Fibroblast of lung (primary cell): ENCODE measurements around the gene DIS3L2. TPM values are rescaled to one million over a fixed set of nuclear protein-coding genes. Genes with fewer than 3 reads are reported as not detected.

Experiments
- DNase-seq, 2 donors: peaks; one replicate each; pipeline versions ENCODE4 v3.0.0 to v3.0.0-alpha.2; 2010; ENCODE audit warnings: low read depth in 2 of 2
- H2AFZ ChIP-seq: 2 replicates; pipeline ENCODE4 v1.5.1; 2012; ENCODE audit warnings: low read length, control low read depth, inconsistent platforms
- H3K27ac ChIP-seq: 2 replicates; pipeline ENCODE4 v1.5.1; 2011; ENCODE audit warnings: low read length, control low read depth; ENCODE audit not compliant: insufficient read depth
- H3K27me3 ChIP-seq: 2 replicates; pipeline ENCODE4 v1.5.1; 2011; ENCODE audit warnings: mild to moderate bottlenecking, low read length; ENCODE audit not compliant: control insufficient read depth, insufficient read depth
- H3K36me3 ChIP-seq: 2 replicates; pipeline ENCODE4 v1.5.1; 2011; ENCODE audit warnings: low read length; ENCODE audit not compliant: control insufficient read depth, insufficient read depth
- H3K4me1 ChIP-seq: 2 replicates; pipeline ENCODE4 v1.5.1; 2011; ENCODE audit warnings: low read length; ENCODE audit not compliant: control insufficient read depth, insufficient read depth; ENCODE audit errors: extremely low read depth
- H3K4me2 ChIP-seq: 2 replicates; pipeline ENCODE4 v1.5.1; 2011; ENCODE audit warnings: low read length, control low read depth; ENCODE audit not compliant: insufficient read depth; ENCODE audit errors: extremely low read depth
- H3K4me3 ChIP-seq, 4 experiments: fragments of 200-600 bp in 1 of 4; sonication (generic) in 1 of 4; replicated peaks in 1 of 4; 2 replicates each; pipeline ENCODE4 v1.5.1; 2011 to 2016; ENCODE audit warnings: low read length in 4 of 4, low read depth in 3 of 4, mild to moderate bottlenecking in 3 of 4, control low read depth in 2 of 4, inconsistent platforms in 1 of 4, mixed read lengths in 1 of 4; ENCODE audit not compliant: insufficient read depth in 1 of 4; ENCODE audit errors: control extremely low read depth in 1 of 4
- H3K79me2 ChIP-seq: 2 replicates; pipeline ENCODE4 v1.5.1; 2012; ENCODE audit warnings: mild to moderate bottlenecking, low read length, inconsistent platforms; ENCODE audit not compliant: control insufficient read depth, insufficient read depth
- H3K9ac ChIP-seq: 2 replicates; pipeline ENCODE4 v1.5.1; 2011; ENCODE audit warnings: mild to moderate bottlenecking, low read length, control low read depth; ENCODE audit not compliant: insufficient read depth
- H3K9me3 ChIP-seq: 2 replicates; pipeline ENCODE4 v1.5.1; 2012; ENCODE audit warnings: low read depth, low read length; ENCODE audit not compliant: control insufficient read depth, insufficient read depth
- H4K20me1 ChIP-seq: 2 replicates; pipeline ENCODE4 v1.5.1; 2011; ENCODE audit warnings: low read length; ENCODE audit not compliant: control insufficient read depth, insufficient read depth; ENCODE audit errors: extremely low read depth
- EZH2 ChIP-seq: IDR thresholded peaks from 2 replicates; pipeline ENCODE4 v1.5.1; 2012; ENCODE audit warnings: low read length, control low read depth, mild to moderate bottlenecking; ENCODE audit errors: missing control alignments
- polyA plus RNA-seq, 2 donors: library from polyadenylated mRNA; depleted of rRNA in 1 of 2; stranded (reverse) in 1 of 2; unstranded in 1 of 2; fragments of >200 nt; gene quantifications; 2 replicates each; pipeline ENCODE4 v1.2.1, GENCODE V29; 2011 to 2012; ENCODE audit warnings: missing spikeins in 1 of 2
- total RNA-seq: library from RNA; depleted of rRNA; stranded (reverse); fragments of >200 nt; gene quantifications from 2 replicates; pipeline ENCODE4 v1.2.1, GENCODE V29; 2014
- TF ChIP-seq, protein P1 (sequence below), 2 donors: IDR thresholded peaks in 1 of 2; conservative IDR thresholded peaks in 1 of 2; 1 replicate in 1 of 2; 2 replicates in 1 of 2; pipeline ENCODE4 v1.5.1; 2011 to 2012; ENCODE audit warnings: low read length in 2 of 2, control low read depth in 1 of 2, inconsistent platforms in 1 of 2, low read depth in 1 of 2, mild to moderate bottlenecking in 1 of 2

The DIS3L2 gene
- total and polyA plus RNA-seq, 2 donors (not counting 1 experiment from before 2014, with no cell fraction given): 5.2 to 15.2 TPM

DNA sequence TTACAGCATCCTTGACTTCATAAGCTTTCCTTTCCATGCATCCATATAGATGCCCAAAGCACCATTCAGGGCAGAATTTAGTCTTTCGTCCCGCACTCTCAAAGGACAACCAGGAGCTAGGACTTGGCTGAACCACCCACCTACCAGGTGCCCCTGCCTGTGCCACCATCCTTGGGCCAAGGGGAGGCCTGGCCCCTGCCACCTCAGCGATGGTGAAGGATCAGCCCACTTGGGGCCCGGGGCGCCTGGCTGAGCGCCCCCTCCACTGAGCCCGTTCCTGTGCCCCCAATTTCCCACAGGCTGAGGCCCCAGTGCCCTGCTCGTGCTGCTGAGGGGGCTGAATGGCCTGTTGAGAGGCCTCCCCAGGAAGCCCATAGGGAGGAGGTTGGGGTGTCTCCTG, 383.7 kb downstream of the DIS3L2 start:
- Histone ChIP-seq H2AFZ (no peak overlapping the region), H3K4me3 (no peak overlapping the region), H3K27ac (no peak overlapping the region), H3K4me2 (no peak overlapping the region), H3K79me2 (no peaks in the 10 kb centered on the region), H4K20me1 (no peaks in the 10 kb centered on the region), H3K36me3 (no peaks in the 10 kb centered on the region), H3K4me1 (no peaks in the 10 kb centered on the region), H3K9ac (no peak overlapping the region), H3K27me3 (no peaks in the 10 kb centered on the region), H3K9me3 (no peaks in the 10 kb centered on the region)
- DNase-seq: no peak
- TF ChIP-seq EZH2: no peak
- TF ChIP-seq, protein P1, sequence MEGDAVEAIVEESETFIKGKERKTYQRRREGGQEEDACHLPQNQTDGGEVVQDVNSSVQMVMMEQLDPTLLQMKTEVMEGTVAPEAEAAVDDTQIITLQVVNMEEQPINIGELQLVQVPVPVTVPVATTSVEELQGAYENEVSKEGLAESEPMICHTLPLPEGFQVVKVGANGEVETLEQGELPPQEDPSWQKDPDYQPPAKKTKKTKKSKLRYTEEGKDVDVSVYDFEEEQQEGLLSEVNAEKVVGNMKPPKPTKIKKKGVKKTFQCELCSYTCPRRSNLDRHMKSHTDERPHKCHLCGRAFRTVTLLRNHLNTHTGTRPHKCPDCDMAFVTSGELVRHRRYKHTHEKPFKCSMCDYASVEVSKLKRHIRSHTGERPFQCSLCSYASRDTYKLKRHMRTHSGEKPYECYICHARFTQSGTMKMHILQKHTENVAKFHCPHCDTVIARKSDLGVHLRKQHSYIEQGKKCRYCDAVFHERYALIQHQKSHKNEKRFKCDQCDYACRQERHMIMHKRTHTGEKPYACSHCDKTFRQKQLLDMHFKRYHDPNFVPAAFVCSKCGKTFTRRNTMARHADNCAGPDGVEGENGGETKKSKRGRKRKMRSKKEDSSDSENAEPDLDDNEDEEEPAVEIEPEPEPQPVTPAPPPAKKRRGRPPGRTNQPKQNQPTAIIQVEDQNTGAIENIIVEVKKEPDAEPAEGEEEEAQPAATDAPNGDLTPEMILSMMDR (conservative IDR thresholded peaks at IDR 0.05 in 1 of 2, IDR thresholded peaks at IDR 0.05 in 1 of 2; ENCODE audit: low read depth in 1 of 2, low read length in 2 of 2): no peak

DNA sequence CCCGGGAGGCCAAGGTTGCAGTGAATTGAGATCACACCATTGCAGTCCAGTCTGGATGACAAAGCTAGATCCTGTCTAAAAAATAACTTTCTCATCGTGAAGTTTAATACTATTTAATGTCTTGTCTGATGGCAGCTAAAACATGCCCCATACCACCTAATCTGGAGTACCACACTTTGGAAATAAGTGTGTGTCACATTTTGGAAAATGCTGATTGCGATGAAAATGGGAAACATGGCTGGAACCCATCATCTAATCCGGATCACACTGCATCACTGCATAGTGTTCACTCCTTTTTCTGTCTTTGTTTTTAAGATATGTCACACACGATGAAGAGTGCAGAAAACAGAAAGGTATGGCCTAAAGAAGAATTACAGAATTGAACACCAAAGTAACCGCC, 385.9 kb downstream of the DIS3L2 start:
- DNase-seq: no peak
- H2AFZ ChIP-seq: no peak overlapping the region
- TF ChIP-seq EZH2: no peak
- TF ChIP-seq, protein P1 (conservative IDR thresholded peaks at IDR 0.05 in 1 of 2, IDR thresholded peaks at IDR 0.05 in 1 of 2; ENCODE audit: low read depth in 1 of 2, low read length in 2 of 2): no peak
- H3K4me2 ChIP-seq: no peak overlapping the region
- no peak overlapping the region for H3K9ac ChIP-seq
- peaks cover 15% of the 10 kb centered on the region for H3K27me3 ChIP-seq
- no peaks in the 10 kb centered on the region for H3K9me3 ChIP-seq
- H3K27ac ChIP-seq: no peak overlapping the region
- H3K4me1 ChIP-seq: no peaks in the 10 kb centered on the region
- no peak overlapping the region for H3K4me3 ChIP-seq
- no peaks in the 10 kb centered on the region for H3K36me3 ChIP-seq
- H4K20me1 ChIP-seq: no peaks in the 10 kb centered on the region
- no peaks in the 10 kb centered on the region for H3K79me2 ChIP-seq

DNA sequence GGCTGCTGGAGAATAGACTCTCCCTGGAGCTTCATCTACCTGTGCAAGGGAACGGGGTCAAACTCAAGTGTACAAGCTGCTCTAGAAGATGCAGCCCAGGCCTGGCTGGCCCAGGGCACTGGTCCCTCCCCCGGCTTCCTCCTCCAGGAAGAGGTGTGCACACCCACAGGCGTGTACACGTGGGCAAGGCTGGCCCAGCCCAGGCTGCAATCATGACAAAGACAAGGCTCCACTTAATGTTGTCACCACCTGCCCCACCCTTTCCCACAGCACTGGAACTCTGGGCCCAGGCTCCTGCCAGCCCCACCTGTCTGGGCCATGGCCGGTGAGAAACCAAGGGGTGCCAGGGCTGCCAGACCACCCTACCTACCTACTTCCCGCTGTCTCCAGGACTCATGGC, 387.4 kb downstream of the DIS3L2 start:
- no peak overlapping the region for H3K9ac ChIP-seq
- no peak overlapping the region for H3K27ac ChIP-seq
- no peak overlapping the region for H3K4me2 ChIP-seq
- H3K79me2 ChIP-seq: no peaks in the 10 kb centered on the region
- H2AFZ ChIP-seq: no peak overlapping the region
- H3K4me1 ChIP-seq: no peaks in the 10 kb centered on the region
- H4K20me1 ChIP-seq: no peaks in the 10 kb centered on the region
- H3K36me3 ChIP-seq: no peaks in the 10 kb centered on the region
- peaks cover 20% of the 10 kb centered on the region for H3K27me3 ChIP-seq
- TF ChIP-seq, protein P1 (conservative IDR thresholded peaks at IDR 0.05 in 1 of 2, IDR thresholded peaks at IDR 0.05 in 1 of 2; ENCODE audit: low read depth in 1 of 2, low read length in 2 of 2): no peak
- no peak for TF ChIP-seq EZH2
- no peak for DNase-seq
- H3K9me3 ChIP-seq: no peaks in the 10 kb centered on the region
- no peak overlapping the region for H3K4me3 ChIP-seq
